Muscle layer of colon (tissue), 2 donors: ENCODE measurements around the gene NFS1.

Experiments
- H3K27ac ChIP-seq: one replicate; pipeline ENCODE4 v1.7.0; 2013; ENCODE audit warnings: low read depth, mild to moderate bottlenecking, low read length, moderate library complexity
- H3K27me3 ChIP-seq, 2 donors: one replicate each; pipeline ENCODE4 v1.7.0; 2013; ENCODE audit warnings: low read length in 2 of 2, mild to moderate bottlenecking in 2 of 2; ENCODE audit not compliant: insufficient read depth in 2 of 2, control insufficient read depth in 1 of 2
- H3K36me3 ChIP-seq: one replicate; pipeline ENCODE4 v1.7.0; 2013; ENCODE audit warnings: mild to moderate bottlenecking, low read length; ENCODE audit not compliant: insufficient read depth
- H3K4me1 ChIP-seq: one replicate; pipeline ENCODE4 v1.7.0; 2013; ENCODE audit warnings: mild to moderate bottlenecking, low read length; ENCODE audit not compliant: insufficient read depth
- H3K4me3 ChIP-seq, 2 donors: one replicate each; pipeline ENCODE4 v1.7.0; 2013; ENCODE audit warnings: low read length in 2 of 2, low read depth in 1 of 2, mild to moderate bottlenecking in 1 of 2, moderate library complexity in 1 of 2
- H3K9ac ChIP-seq: one replicate; pipeline ENCODE4 v1.7.0; 2013; ENCODE audit warnings: low read length
- H3K9me3 ChIP-seq: one replicate; pipeline ENCODE4 v1.7.0; 2013; ENCODE audit warnings: mild to moderate bottlenecking, low read length
- donor health status: abdominal sarcoma.
- donor health status: Adenocarcinoma of cecum.

Gene NFS1

DNA sequence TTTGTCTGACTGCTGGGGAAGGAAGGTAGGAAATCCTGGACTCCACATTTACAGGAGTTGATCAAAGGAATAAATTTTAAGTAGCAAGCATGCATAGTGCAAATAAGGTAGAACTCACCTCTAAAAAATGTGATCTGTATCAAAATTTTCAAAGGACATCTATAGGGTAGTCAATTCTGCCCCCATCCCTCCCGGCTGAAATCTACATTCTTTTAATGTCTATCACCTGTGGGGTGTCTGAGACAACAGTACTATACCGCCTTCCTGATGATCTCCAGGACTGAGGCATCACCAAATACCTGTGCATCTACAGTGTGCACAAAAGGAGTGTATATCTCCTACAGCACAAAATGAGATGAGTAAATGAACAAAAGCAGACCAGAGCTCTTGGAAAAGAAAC, 54.3 kb downstream of the NFS1 start:
- no peaks in the 10 kb centered on the region for H3K9me3 ChIP-seq
- H3K27me3 ChIP-seq = no peaks in the 10 kb centered on the region
- H3K27ac ChIP-seq = no peak overlapping the region
- H3K9ac ChIP-seq = no peak overlapping the region
- H3K4me3 ChIP-seq = no peak overlapping the region
- H3K36me3 ChIP-seq = no peaks in the 10 kb centered on the region
- H3K4me1 ChIP-seq = peaks cover 27% of the 10 kb centered on the region

DNA sequence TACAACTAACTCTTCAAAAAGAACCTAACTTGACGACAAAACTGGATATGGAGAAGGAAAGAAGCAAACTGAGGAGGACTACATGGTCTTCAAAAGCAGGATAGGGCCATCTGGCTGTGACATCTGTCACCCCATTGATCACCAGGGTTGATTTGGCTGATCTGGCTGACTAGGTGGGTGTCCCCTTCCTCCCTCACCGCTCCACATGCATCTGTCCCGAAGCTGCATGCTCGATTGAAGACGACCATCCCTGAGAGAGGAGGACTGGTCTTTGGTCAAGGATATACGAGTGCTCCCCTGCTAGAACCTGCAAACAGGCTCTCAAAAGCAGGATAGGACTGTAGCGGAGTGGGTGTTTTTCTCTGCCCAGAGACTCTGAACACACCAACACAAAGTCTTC, 56.1 kb downstream of the NFS1 start:
- Histone ChIP-seq H3K27ac (no peak overlapping the region), H3K9ac (no peak overlapping the region), H3K36me3 (no peaks in the 10 kb centered on the region), H3K9me3 (no peaks in the 10 kb centered on the region), H3K4me3 (no peak overlapping the region), H3K27me3 (no peaks in the 10 kb centered on the region), H3K4me1 (peaks cover 12% of the 10 kb centered on the region)

DNA sequence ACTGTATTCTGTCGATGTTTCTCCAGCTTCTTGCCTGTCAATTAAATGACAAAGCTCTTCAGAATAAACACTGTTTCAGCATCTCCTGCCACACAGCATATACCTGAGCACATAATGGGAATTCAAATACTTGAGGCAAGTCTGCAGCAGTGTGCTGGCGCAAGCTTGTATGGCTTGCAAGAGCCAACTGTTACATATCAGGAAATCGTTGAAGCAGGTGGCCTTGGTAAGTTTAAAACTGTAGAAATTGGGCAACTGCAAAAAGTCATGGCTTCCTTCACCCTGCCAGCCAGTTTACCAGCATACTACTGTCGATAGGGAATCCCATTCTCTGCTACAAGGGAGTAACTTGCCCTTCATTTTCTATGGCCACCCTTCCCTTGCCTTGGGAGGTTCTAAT, 57.4 kb downstream of the NFS1 start:
- Histone ChIP-seq H3K27ac (no peak overlapping the region), H3K4me1 (peaks cover 11% of the 10 kb centered on the region)

DNA sequence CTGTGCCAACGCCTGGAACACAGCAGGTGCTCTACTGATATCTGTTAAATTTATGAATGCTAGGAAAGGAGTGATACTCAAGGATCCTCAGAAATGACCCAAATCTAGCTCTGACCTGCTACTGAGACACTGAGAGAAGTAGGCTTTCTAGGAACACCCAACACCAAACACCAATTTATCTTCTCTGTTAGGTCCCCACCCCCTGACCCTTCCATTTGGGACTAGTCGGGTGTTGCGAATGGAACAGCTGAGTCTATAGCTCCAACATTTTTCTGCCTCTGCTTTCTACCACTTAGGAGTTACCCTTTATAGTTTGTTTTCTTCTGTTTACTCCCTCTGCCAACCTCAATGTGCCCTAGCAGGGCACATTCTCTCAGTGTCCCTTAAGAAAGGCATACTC, 58.4 kb downstream of the NFS1 start:
- no peak overlapping the region for H3K9ac ChIP-seq
- no peaks in the 10 kb centered on the region for H3K27me3 ChIP-seq
- no peak overlapping the region for H3K4me3 ChIP-seq
- H3K36me3 ChIP-seq = no peaks in the 10 kb centered on the region
- peaks cover 11% of the 10 kb centered on the region for H3K4me1 ChIP-seq
- H3K9me3 ChIP-seq = no peaks in the 10 kb centered on the region
- H3K27ac ChIP-seq = no peak overlapping the region

More for the DNA sequence above, 57.4 kb downstream of the NFS1 start:
- Histone ChIP-seq H3K9me3 (no peaks in the 10 kb centered on the region), H3K36me3 (no peaks in the 10 kb centered on the region), H3K27me3 (no peaks in the 10 kb centered on the region), H3K9ac (no peak overlapping the region), H3K4me3 (no peak overlapping the region)

GRCh38 chr20:35638751-35639150, 60.4 kb downstream of the NFS1 start:
- H3K4me1 ChIP-seq = no peaks in the 10 kb centered on the region
- H3K9ac ChIP-seq = no peak overlapping the region
- no peaks in the 10 kb centered on the region for H3K27me3 ChIP-seq
- H3K27ac ChIP-seq = no peak overlapping the region
- no peak overlapping the region for H3K4me3 ChIP-seq
- H3K9me3 ChIP-seq = no peaks in the 10 kb centered on the region
- no peaks in the 10 kb centered on the region for H3K36me3 ChIP-seq

- Histone ChIP-seq H3K9ac (no peak overlapping the region), H3K27ac (no peak overlapping the region), H3K9me3 (no peaks in the 10 kb centered on the region), H3K27me3 (no peaks in the 10 kb centered on the region), H3K4me3 (no peak overlapping the region), H3K36me3 (peaks cover 3% of the 10 kb centered on the region), H3K4me1 (no peaks in the 10 kb centered on the region)
Observed at GRCh38 chr20:35637276-35637675, 61.9 kb downstream of the NFS1 start.

- no peak overlapping the region for H3K9ac ChIP-seq
- H3K9me3 ChIP-seq = no peaks in the 10 kb centered on the region
Observed at GRCh38 chr20:35636095-35636494, 63.1 kb downstream of the NFS1 start.

DNA sequence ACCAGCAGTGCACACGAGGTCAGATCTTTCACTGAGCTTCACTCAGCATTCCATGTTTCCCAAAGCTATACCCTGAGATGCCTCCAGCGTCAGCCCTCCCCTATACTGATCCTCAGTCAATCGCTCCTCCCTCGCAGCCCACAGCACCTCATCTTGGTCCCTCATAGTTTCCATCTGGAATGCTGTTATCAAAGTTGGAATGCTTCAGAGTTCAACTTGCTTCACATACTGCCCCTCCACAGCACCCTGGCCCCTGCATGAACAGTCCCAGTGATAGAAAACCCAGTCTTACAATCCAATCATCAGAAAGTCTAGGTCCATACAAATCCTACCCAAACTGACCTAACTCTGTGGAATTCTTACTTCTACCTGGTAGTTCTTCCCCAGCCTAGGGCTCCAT, 63.5 kb downstream of the NFS1 start:
- Histone ChIP-seq H3K4me1 (no peaks in the 10 kb centered on the region), H3K27ac (no peak overlapping the region), H3K36me3 (peaks cover 20% of the 10 kb centered on the region), H3K9ac (no peak overlapping the region), H3K9me3 (no peaks in the 10 kb centered on the region), H3K4me3 (no peak overlapping the region), H3K27me3 (no peaks in the 10 kb centered on the region)

More at GRCh38 chr20:35636095-35636494, 63.1 kb downstream of the NFS1 start:
- no peak overlapping the region for H3K27ac ChIP-seq
- H3K4me1 ChIP-seq = no peaks in the 10 kb centered on the region
- no peak overlapping the region for H3K4me3 ChIP-seq
- no peaks in the 10 kb centered on the region for H3K27me3 ChIP-seq
- H3K36me3 ChIP-seq = peaks cover 15% of the 10 kb centered on the region

- no peak overlapping the region for H3K4me3 ChIP-seq
- no peak overlapping the region for H3K27ac ChIP-seq
- no peaks in the 10 kb centered on the region for H3K9me3 ChIP-seq
- H3K9ac ChIP-seq = no peak overlapping the region
- H3K4me1 ChIP-seq = no peaks in the 10 kb centered on the region
- no peaks in the 10 kb centered on the region for H3K27me3 ChIP-seq
- H3K36me3 ChIP-seq = peaks cover 44% of the 10 kb centered on the region
Observed at GRCh38 chr20:35632539-35633115, 66.5 kb downstream of the NFS1 start.

- H3K4me3 ChIP-seq = no peak overlapping the region
- H3K36me3 ChIP-seq = peaks cover 64% of the 10 kb centered on the region
- no peaks in the 10 kb centered on the region for H3K27me3 ChIP-seq
- no peaks in the 10 kb centered on the region for H3K4me1 ChIP-seq
- H3K9me3 ChIP-seq = no peaks in the 10 kb centered on the region
- no peak overlapping the region for H3K27ac ChIP-seq
- no peak overlapping the region for H3K9ac ChIP-seq
Observed at GRCh38 chr20:35630636-35631035, 68.5 kb downstream of the NFS1 start.

GRCh38 chr20:35629427-35630145, 69.6 kb downstream of the NFS1 start:
- H3K9me3 ChIP-seq = no peaks in the 10 kb centered on the region
- no peaks in the 10 kb centered on the region for H3K4me1 ChIP-seq
- H3K4me3 ChIP-seq = no peak overlapping the region
- no peaks in the 10 kb centered on the region for H3K27me3 ChIP-seq
- H3K9ac ChIP-seq = no peak overlapping the region
- no peak overlapping the region for H3K27ac ChIP-seq
- H3K36me3 ChIP-seq = peaks cover 66% of the 10 kb centered on the region

GRCh38 chr20:35627121-35627520, 72.0 kb downstream of the NFS1 start:
- H3K4me3 ChIP-seq = no peak overlapping the region
- H3K9me3 ChIP-seq = no peaks in the 10 kb centered on the region
- no peak overlapping the region for H3K27ac ChIP-seq
- H3K27me3 ChIP-seq = no peaks in the 10 kb centered on the region
- H3K4me1 ChIP-seq = no peaks in the 10 kb centered on the region
- peaks cover 61% of the 10 kb centered on the region for H3K36me3 ChIP-seq
- no peak overlapping the region for H3K9ac ChIP-seq
